Activated CD8-positive, alpha-beta memory T cell treated with anti-CD3 and anti-CD28 coated beads, Interleukin-2, amount 50 U/mL, for 1 hour (primary cell): ENCODE results near the gene CBLL2.
"Not testable (repeated sequence)": the region's sequence is repeated elsewhere in the genome, so short reads cannot be mapped to it uniquely, and the experiment has no call there.

Experiments used
- DNase-seq: peaks from one replicate; pipeline ENCODE4 v3.0.0-alpha.2; 2020; ENCODE audit errors: extremely low read depth

The CBLL2 gene

GRCh38 chrX:22272613-22273012 is at the start of gene CBLL2:
CBLL2 (plus strand) TSS chrX:22272913; CDS start chrX:22272992, 79 bp downstream.
- no peak for DNase-seq

- DNase-seq: no peak
These were observed 38.3 kb upstream of the CBLL2 start for GRCh38 chrX:22234380-22234779.

GRCh38 chrX:22237479-22237878 is 35.2 kb upstream of the CBLL2 start:
- no peak for DNase-seq

- DNase-seq: no peak
These were observed 26.1 kb upstream of the CBLL2 start for GRCh38 chrX:22246620-22247019.

- no peak for DNase-seq
These were observed 25.5 kb upstream of the CBLL2 start for GRCh38 chrX:22247169-22247568.

- no peak for DNase-seq
These were observed 24.3 kb upstream of the CBLL2 start for GRCh38 chrX:22248401-22248800.

GRCh38 chrX:22249371-22249770 is 23.3 kb upstream of the CBLL2 start:
- DNase-seq: no peak

GRCh38 chrX:22268706-22269105 is 4.0 kb upstream of the CBLL2 start:
- DNase-seq: no peak

GRCh38 chrX:22273714-22274317 is 1.1 kb downstream of the CBLL2 start:
- no peak for DNase-seq

- no peak for DNase-seq
These were observed 4.1 kb downstream of the CBLL2 start for GRCh38 chrX:22276781-22277180.

GRCh38 chrX:22278375-22278774 is 5.7 kb downstream of the CBLL2 start:
- DNase-seq: no peak

GRCh38 chrX:22289209-22289608 is 16.5 kb downstream of the CBLL2 start:
- not testable (repeated sequence) for DNase-seq

GRCh38 chrX:22296871-22297270 is 24.2 kb downstream of the CBLL2 start:
- DNase-seq: no peak

- no peak for DNase-seq
These were observed 27.4 kb downstream of the CBLL2 start for GRCh38 chrX:22300130-22300529.

- no peak for DNase-seq
These were observed 38.1 kb downstream of the CBLL2 start for GRCh38 chrX:22310779-22311178.

- DNase-seq: no peak
These were observed 41.1 kb downstream of the CBLL2 start for GRCh38 chrX:22313766-22314165.

GRCh38 chrX:22314211-22314610 is 41.5 kb downstream of the CBLL2 start:
- no peak for DNase-seq

GRCh38 chrX:22314692-22315091 is 42.0 kb downstream of the CBLL2 start:
- DNase-seq: no peak

- DNase-seq: no peak
These were observed 42.4 kb downstream of the CBLL2 start for GRCh38 chrX:22315151-22315550.

GRCh38 chrX:22320236-22320873 is 47.6 kb downstream of the CBLL2 start:
- DNase-seq: no peak

GRCh38 chrX:22323541-22323940 is 50.8 kb downstream of the CBLL2 start:
- DNase-seq: no peak
